Esophagus muscularis mucosa (tissue), 3 donors: ENCODE results near the gene ZNF334.

ENCODE experiments used
- EP300 ChIP-seq: sonication (generic); formaldehyde crosslinking; IDR thresholded peaks from one replicate; pipeline ENCODE4 v1.6.1; 2017; ENCODE audit warnings: antibody characterized with exemption
- TF ChIP-seq, protein P1 (sequence below), 3 experiments: fragments of 200-600 bp in 2 of 3; fragments of 450-650 bp in 1 of 3; sonication (generic) in 2 of 3; IDR thresholded peaks; one replicate each; pipeline ENCODE4 v1.5.1; 2017 to 2019; ENCODE audit warnings: antibody characterized with exemption in 3 of 3, mild to moderate bottlenecking in 2 of 3, moderate library complexity in 1 of 3

DNA sequence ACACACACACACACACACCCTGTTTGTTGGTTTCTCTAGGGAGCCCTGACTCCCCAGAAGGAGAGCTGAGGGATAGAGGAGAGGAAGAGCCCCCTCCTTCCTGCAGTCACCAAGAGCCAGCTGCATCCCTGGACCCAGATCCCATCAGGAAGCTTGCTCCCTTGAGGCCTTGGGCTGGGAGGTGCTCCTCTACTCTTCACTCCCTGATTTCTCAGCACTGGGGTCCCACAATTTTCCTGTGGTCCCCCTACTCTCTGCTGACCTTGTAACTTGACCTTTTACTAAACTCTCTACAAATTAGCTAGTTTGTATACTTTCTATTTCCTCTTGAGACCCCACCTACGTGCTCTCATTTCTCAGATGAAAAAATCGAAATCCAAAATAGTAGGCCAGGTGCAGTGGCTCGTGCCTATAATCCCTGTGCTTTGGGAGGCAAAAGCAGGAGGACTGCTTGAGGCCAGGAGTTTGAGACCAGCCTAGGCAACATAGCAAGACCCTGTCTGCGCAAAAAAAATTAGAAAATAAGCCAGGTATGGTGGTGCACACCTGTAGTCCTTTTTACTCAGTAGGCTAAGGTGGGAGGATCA is 42.1 kb upstream of the ZNF334 start:
- no peak for TF ChIP-seq EP300
- TF ChIP-seq, protein P1, sequence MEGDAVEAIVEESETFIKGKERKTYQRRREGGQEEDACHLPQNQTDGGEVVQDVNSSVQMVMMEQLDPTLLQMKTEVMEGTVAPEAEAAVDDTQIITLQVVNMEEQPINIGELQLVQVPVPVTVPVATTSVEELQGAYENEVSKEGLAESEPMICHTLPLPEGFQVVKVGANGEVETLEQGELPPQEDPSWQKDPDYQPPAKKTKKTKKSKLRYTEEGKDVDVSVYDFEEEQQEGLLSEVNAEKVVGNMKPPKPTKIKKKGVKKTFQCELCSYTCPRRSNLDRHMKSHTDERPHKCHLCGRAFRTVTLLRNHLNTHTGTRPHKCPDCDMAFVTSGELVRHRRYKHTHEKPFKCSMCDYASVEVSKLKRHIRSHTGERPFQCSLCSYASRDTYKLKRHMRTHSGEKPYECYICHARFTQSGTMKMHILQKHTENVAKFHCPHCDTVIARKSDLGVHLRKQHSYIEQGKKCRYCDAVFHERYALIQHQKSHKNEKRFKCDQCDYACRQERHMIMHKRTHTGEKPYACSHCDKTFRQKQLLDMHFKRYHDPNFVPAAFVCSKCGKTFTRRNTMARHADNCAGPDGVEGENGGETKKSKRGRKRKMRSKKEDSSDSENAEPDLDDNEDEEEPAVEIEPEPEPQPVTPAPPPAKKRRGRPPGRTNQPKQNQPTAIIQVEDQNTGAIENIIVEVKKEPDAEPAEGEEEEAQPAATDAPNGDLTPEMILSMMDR (IDR thresholded peaks at IDR 0.05): no peak
